ENCODE data around the gene SYNE2. TPM values are rescaled to one million over a fixed set of nuclear protein-coding genes. Genes with fewer than 3 reads are reported as not detected.
"Not testable (repeated sequence)": the region's sequence is repeated elsewhere in the genome, so short reads cannot be mapped to it uniquely, and the experiment has no call there.

SYNE2 gene
- total RNA-seq, 1 experiment from 2014 or later = 25.9 TPM

- H2AFZ ChIP-seq (ENCODE audit: low read length) = peak overlapping the region; percentile 25; the same call in 1 of the 2 replicates
- H3K27me3 ChIP-seq (ENCODE audit: low read length) = no peaks in the 10 kb centered on the region
- H3K4me2 ChIP-seq (ENCODE audit: low read depth, low read length, poor library complexity, severe bottlenecking) = peak overlapping the region; percentile 83
- H3K27ac ChIP-seq (ENCODE audit: low read length) = peak overlapping the region; percentile 95
- no peaks in the 10 kb centered on the region for H3K79me2 ChIP-seq (ENCODE audit: low read length)
- H3K4me1 ChIP-seq (ENCODE audit: low read length) = peaks cover 57% of the 10 kb centered on the region
- peak overlapping the region; percentile 61 for H3K4me3 ChIP-seq (ENCODE audit: low read length)
- no peaks in the 10 kb centered on the region for H3K9me2 ChIP-seq (replicated peaks; ENCODE audit: insufficient read depth, low read length)
- no peaks in the 10 kb centered on the region for H3K36me3 ChIP-seq (ENCODE audit: insufficient read depth, low read length)
- no peaks in the 10 kb centered on the region for H3K9me3 ChIP-seq (ENCODE audit: low read length)
- H4K20me1 ChIP-seq (ENCODE audit: insufficient read depth, low read depth, low read length) = no peaks in the 10 kb centered on the region
- peak; percentile 78 for DNase-seq
- peak overlapping the region; percentile 67 for H3K9ac ChIP-seq (ENCODE audit: low read length)
Observed at GRCh38 chr14:64114166-64114565, 261.4 kb downstream of the SYNE2 start.

- no peaks in the 10 kb centered on the region for H3K36me3 ChIP-seq (ENCODE audit: insufficient read depth, low read length)
- H3K27ac ChIP-seq (ENCODE audit: low read length) = peak overlapping the region; percentile 95
- no peaks in the 10 kb centered on the region for H3K79me2 ChIP-seq (ENCODE audit: low read length)
- no peaks in the 10 kb centered on the region for H4K20me1 ChIP-seq (ENCODE audit: insufficient read depth, low read depth, low read length)
- H3K4me3 ChIP-seq (ENCODE audit: low read length) = peak overlapping the region; percentile 61
- H3K4me1 ChIP-seq (ENCODE audit: low read length) = peaks cover 62% of the 10 kb centered on the region
- H3K9me3 ChIP-seq (ENCODE audit: low read length) = no peaks in the 10 kb centered on the region
- no peaks in the 10 kb centered on the region for H3K27me3 ChIP-seq (ENCODE audit: low read length)
- H3K9ac ChIP-seq (ENCODE audit: low read length) = peak overlapping the region; percentile 67
- peak; percentile 79 for DNase-seq
- H2AFZ ChIP-seq (ENCODE audit: low read length) = peak overlapping the region; percentile 25
- peak overlapping the region; percentile 83 for H3K4me2 ChIP-seq (ENCODE audit: low read depth, low read length, poor library complexity, severe bottlenecking)
- no peaks in the 10 kb centered on the region for H3K9me2 ChIP-seq (replicated peaks; ENCODE audit: insufficient read depth, low read length)
Observed at GRCh38 chr14:64114796-64115195, 262.0 kb downstream of the SYNE2 start.

- Histone ChIP-seq H3K27me3 (ENCODE audit: low read length) (no peaks in the 10 kb centered on the region), H4K20me1 (ENCODE audit: insufficient read depth, low read depth, low read length) (no peaks in the 10 kb centered on the region), H3K4me1 (ENCODE audit: low read length) (peaks cover 65% of the 10 kb centered on the region), H3K27ac (ENCODE audit: low read length) (peak overlapping the region; percentile 95), H3K9me2 (replicated peaks; ENCODE audit: insufficient read depth, low read length) (no peaks in the 10 kb centered on the region), H3K9ac (ENCODE audit: low read length) (peak overlapping the region; percentile 67), H3K9me3 (ENCODE audit: low read length) (no peaks in the 10 kb centered on the region), H3K4me2 (ENCODE audit: low read depth, low read length, poor library complexity, severe bottlenecking) (peak overlapping the region; percentile 83), H3K79me2 (ENCODE audit: low read length) (no peaks in the 10 kb centered on the region), H3K36me3 (ENCODE audit: insufficient read depth, low read length) (no peaks in the 10 kb centered on the region), H3K4me3 (ENCODE audit: low read length) (peak overlapping the region; percentile 61), H2AFZ (ENCODE audit: low read length) (peak overlapping the region; percentile 25)
- peak; percentile 91 for DNase-seq
Observed at GRCh38 chr14:64115401-64115800, 262.6 kb downstream of the SYNE2 start.

- H3K27me3 ChIP-seq (ENCODE audit: low read length) = no peaks in the 10 kb centered on the region
- no peaks in the 10 kb centered on the region for H3K9me2 ChIP-seq (replicated peaks; ENCODE audit: insufficient read depth, low read length)
- H3K36me3 ChIP-seq (ENCODE audit: insufficient read depth, low read length) = no peaks in the 10 kb centered on the region
- no peak overlapping the region for H3K4me2 ChIP-seq (ENCODE audit: low read depth, low read length, poor library complexity, severe bottlenecking)
- no peaks in the 10 kb centered on the region for H4K20me1 ChIP-seq (ENCODE audit: insufficient read depth, low read depth, low read length)
- DNase-seq = no peak
- H3K4me1 ChIP-seq (ENCODE audit: low read length) = peaks cover 59% of the 10 kb centered on the region
- H3K9ac ChIP-seq (ENCODE audit: low read length) = no peak overlapping the region
- no peak overlapping the region for H2AFZ ChIP-seq (ENCODE audit: low read length)
- H3K4me3 ChIP-seq (ENCODE audit: low read length) = no peak overlapping the region
- H3K9me3 ChIP-seq (ENCODE audit: low read length) = no peaks in the 10 kb centered on the region
- no peaks in the 10 kb centered on the region for H3K79me2 ChIP-seq (ENCODE audit: low read length)
- no peak overlapping the region for H3K27ac ChIP-seq (ENCODE audit: low read length)
Observed at GRCh38 chr14:64117671-64118402, 265.0 kb downstream of the SYNE2 start.

- not testable (repeated sequence) for H3K9me2 ChIP-seq (replicated peaks; ENCODE audit: insufficient read depth, low read length); DNase-seq; H3K79me2 ChIP-seq (ENCODE audit: low read length); H4K20me1 ChIP-seq (ENCODE audit: insufficient read depth, low read depth, low read length); H3K36me3 ChIP-seq (ENCODE audit: insufficient read depth, low read length); H3K4me2 ChIP-seq (ENCODE audit: low read depth, low read length, poor library complexity, severe bottlenecking); H2AFZ ChIP-seq (ENCODE audit: low read length); H3K27me3 ChIP-seq (ENCODE audit: low read length); H3K9ac ChIP-seq (ENCODE audit: low read length); H3K4me3 ChIP-seq (ENCODE audit: low read length); H3K27ac ChIP-seq (ENCODE audit: low read length); H3K9me3 ChIP-seq (ENCODE audit: low read length)
- peaks cover 53% of the 10 kb centered on the region for H3K4me1 ChIP-seq (ENCODE audit: low read length)
Observed at GRCh38 chr14:64118403-64118742, 265.6 kb downstream of the SYNE2 start.

- Histone ChIP-seq H4K20me1 (ENCODE audit: insufficient read depth, low read depth, low read length) (no peaks in the 10 kb centered on the region), H3K4me2 (ENCODE audit: low read depth, low read length, poor library complexity, severe bottlenecking) (no peak overlapping the region), H3K27me3 (ENCODE audit: low read length) (no peaks in the 10 kb centered on the region), H3K27ac (ENCODE audit: low read length) (peak overlapping the region; percentile 57), H3K9me3 (ENCODE audit: low read length) (no peaks in the 10 kb centered on the region), H3K4me1 (ENCODE audit: low read length) (peaks cover 48% of the 10 kb centered on the region), H3K9ac (ENCODE audit: low read length) (no peak overlapping the region), H3K79me2 (ENCODE audit: low read length) (no peaks in the 10 kb centered on the region), H3K4me3 (ENCODE audit: low read length) (no peak overlapping the region), H2AFZ (ENCODE audit: low read length) (peak overlapping the region; percentile 58), H3K36me3 (ENCODE audit: insufficient read depth, low read length) (no peaks in the 10 kb centered on the region), H3K9me2 (replicated peaks; ENCODE audit: insufficient read depth, low read length) (no peaks in the 10 kb centered on the region)
- no peak for DNase-seq
Observed at GRCh38 chr14:64118892-64119291, 266.1 kb downstream of the SYNE2 start.

- Histone ChIP-seq H4K20me1 (ENCODE audit: insufficient read depth, low read depth, low read length) (no peaks in the 10 kb centered on the region), H3K36me3 (ENCODE audit: insufficient read depth, low read length) (no peaks in the 10 kb centered on the region), H3K4me3 (ENCODE audit: low read length) (no peak overlapping the region), H3K4me1 (ENCODE audit: low read length) (peaks cover 42% of the 10 kb centered on the region), H3K9ac (ENCODE audit: low read length) (no peak overlapping the region), H2AFZ (ENCODE audit: low read length) (peak overlapping the region; percentile 58), H3K79me2 (ENCODE audit: low read length) (no peaks in the 10 kb centered on the region), H3K9me3 (ENCODE audit: low read length) (no peaks in the 10 kb centered on the region), H3K27ac (ENCODE audit: low read length) (peak overlapping the region; percentile 57), H3K27me3 (ENCODE audit: low read length) (no peaks in the 10 kb centered on the region), H3K4me2 (ENCODE audit: low read depth, low read length, poor library complexity, severe bottlenecking) (no peak overlapping the region), H3K9me2 (replicated peaks; ENCODE audit: insufficient read depth, low read length) (no peaks in the 10 kb centered on the region)
- DNase-seq = no peak
Observed at GRCh38 chr14:64119500-64119899, 266.7 kb downstream of the SYNE2 start.

GRCh38 chr14:64119980-64120379, 267.2 kb downstream of the SYNE2 start:
- peak; percentile 50 for DNase-seq
- Histone ChIP-seq H4K20me1 (ENCODE audit: insufficient read depth, low read depth, low read length) (no peaks in the 10 kb centered on the region), H2AFZ (ENCODE audit: low read length) (no peak overlapping the region; the same call in 1 of the 2 replicates), H3K4me2 (ENCODE audit: low read depth, low read length, poor library complexity, severe bottlenecking) (peak overlapping the region; percentile 0), H3K9me2 (replicated peaks; ENCODE audit: insufficient read depth, low read length) (no peaks in the 10 kb centered on the region), H3K27ac (ENCODE audit: low read length) (peak overlapping the region; percentile 57), H3K36me3 (ENCODE audit: insufficient read depth, low read length) (no peaks in the 10 kb centered on the region), H3K4me1 (ENCODE audit: low read length) (peaks cover 37% of the 10 kb centered on the region), H3K79me2 (ENCODE audit: low read length) (no peaks in the 10 kb centered on the region), H3K27me3 (ENCODE audit: low read length) (no peaks in the 10 kb centered on the region), H3K4me3 (ENCODE audit: low read length) (no peak overlapping the region), H3K9me3 (ENCODE audit: low read length) (no peaks in the 10 kb centered on the region), H3K9ac (ENCODE audit: low read length) (no peak overlapping the region)
